HG02981 (cell line): ENCODE measurements around the gene CCDC50.

ENCODE experiments used
- ATAC-seq: cut with Tn5 transposase; IDR thresholded peaks from one replicate; pipeline ENCODE4 v1.9.1; 2021; ENCODE audit warnings: mild to moderate bottlenecking, moderate library complexity; ENCODE audit not compliant: unreplicated experiment

CCDC50 gene

GRCh38 chr3:191316876-191317603, 12.2 kb upstream of the CCDC50 start:
- ATAC-seq, result no peak

- no peak for ATAC-seq
Measured at GRCh38 chr3:191320316-191320715, 8.9 kb upstream of the CCDC50 start.

GRCh38 chr3:191321019-191321767, 8.0 kb upstream of the CCDC50 start:
- ATAC-seq, result no peak

- ATAC-seq, result no peak
Measured at GRCh38 chr3:191324936-191325335, 4.3 kb upstream of the CCDC50 start.

GRCh38 chr3:191327526-191327925, 1.7 kb upstream of the CCDC50 start:
- ATAC-seq, result no peak

- ATAC-seq, result no peak
Measured at GRCh38 chr3:191328383-191328961, 722 bp upstream of the CCDC50 start.

- peak; percentile 28 for ATAC-seq
Measured at GRCh38 chr3:191329654-191330529, 698 bp downstream of the CCDC50 start, which contains the start of gene UTS2B. TSS of gene UTS2B (minus strand) at chr3:191330526. CDS start at chr3:191282189, 48,337 bp downstream.

GRCh38 chr3:191330530-191331048, 1.4 kb downstream of the CCDC50 start:
- no peak for ATAC-seq

- ATAC-seq, result no peak
Measured at GRCh38 chr3:191331388-191331787, 2.2 kb downstream of the CCDC50 start.

GRCh38 chr3:191333298-191333880, 4.2 kb downstream of the CCDC50 start:
- no peak for ATAC-seq

GRCh38 chr3:191334346-191334893, 5.2 kb downstream of the CCDC50 start:
- no peak for ATAC-seq

- ATAC-seq, result no peak
Measured at GRCh38 chr3:191336833-191337232, 7.6 kb downstream of the CCDC50 start.

- ATAC-seq, result no peak
Measured at GRCh38 chr3:191338177-191338488, 8.9 kb downstream of the CCDC50 start.

- ATAC-seq, result no peak
Measured at GRCh38 chr3:191339316-191339917, 10.2 kb downstream of the CCDC50 start.

- no peak for ATAC-seq
Measured at GRCh38 chr3:191340351-191340750, 11.2 kb downstream of the CCDC50 start.

- ATAC-seq, result peak; percentile 46
Measured at GRCh38 chr3:191340966-191341365, 11.8 kb downstream of the CCDC50 start.

GRCh38 chr3:191342006-191342405, 12.8 kb downstream of the CCDC50 start:
- no peak for ATAC-seq

GRCh38 chr3:191342411-191342810, 13.2 kb downstream of the CCDC50 start:
- ATAC-seq, result no peak

GRCh38 chr3:191343115-191343514, 13.9 kb downstream of the CCDC50 start:
- no peak for ATAC-seq

GRCh38 chr3:191343913-191344312, 14.7 kb downstream of the CCDC50 start:
- no peak for ATAC-seq
